Lung (tissue), 12 donors: Measurements from ENCODE around the gene CYLC2. TPM values are rescaled to one million over a fixed set of nuclear protein-coding genes. Genes with fewer than 3 reads are reported as not detected.
A peak's percentile ranks its signal among the peaks of the same experiment; 100 is the strongest.

ENCODE experiments used
- ATAC-seq: fragments of 200-7000 bp; cut with Tn5 transposase; one replicate; pipeline ENCODE4 v1.9.1; 2020; ENCODE audit warnings: moderate number of reproducible peaks; ENCODE audit not compliant: insufficient read depth, low FRiP score
- DNase-seq, 3 donors: peaks; one replicate each; pipeline ENCODE4 v3.0.0-alpha.2; 2013 to 2017
- H3K27ac ChIP-seq, 2 donors: one replicate each; pipeline ENCODE4 v1.5.1; 2013; ENCODE audit warnings: mild to moderate bottlenecking in 2 of 2, moderate library complexity in 2 of 2, control low read depth in 1 of 2, inconsistent platforms in 1 of 2, low read depth in 1 of 2, low read length in 1 of 2
- H3K27me3 ChIP-seq, 3 donors: one replicate each; pipeline ENCODE4 v1.5.1; 2013; ENCODE audit warnings: low read length in 2 of 3; ENCODE audit not compliant: control insufficient read depth in 3 of 3, insufficient read depth in 3 of 3
- H3K36me3 ChIP-seq, 4 donors: one replicate each; pipeline ENCODE4 v1.5.1; 2013; ENCODE audit warnings: low read length in 4 of 4, mild to moderate bottlenecking in 1 of 4, moderate library complexity in 1 of 4; ENCODE audit not compliant: control insufficient read depth in 4 of 4, insufficient read depth in 4 of 4
- H3K4me1 ChIP-seq, 5 donors: one replicate each; pipeline ENCODE4 v1.5.1; 2013; ENCODE audit warnings: low read length in 5 of 5, mild to moderate bottlenecking in 2 of 5, moderate library complexity in 1 of 5; ENCODE audit not compliant: control insufficient read depth in 5 of 5, insufficient read depth in 5 of 5
- H3K4me3 ChIP-seq: one replicate; pipeline ENCODE4 v1.5.1; 2013; ENCODE audit warnings: mild to moderate bottlenecking, control low read depth, moderate library complexity
- H3K9ac ChIP-seq, 2 donors: one replicate each; pipeline ENCODE4 v1.5.1; 2013; ENCODE audit warnings: low read length in 2 of 2, control low read depth in 1 of 2; ENCODE audit not compliant: insufficient read depth in 1 of 2
- H3K9me3 ChIP-seq, 4 donors: one replicate each; pipeline ENCODE4 v1.5.1; 2013; ENCODE audit warnings: low read length in 3 of 4, mild to moderate bottlenecking in 1 of 4, moderate library complexity in 1 of 4; ENCODE audit not compliant: control insufficient read depth in 4 of 4, insufficient read depth in 3 of 4
- CTCF ChIP-seq: IDR thresholded peaks from 2 replicates; pipeline ENCODE4 v1.5.1; 2012; ENCODE audit warnings: mild to moderate bottlenecking; ENCODE audit errors: control extremely low read depth, extremely low read depth
- WGBS, 2 donors: extraction: QIAGEN DNeasy Blood & Tissue Kit; methylation state at CpG; one replicate each; pipeline ENCODE4 v1.1.7; 2013; 5-methylcytosine and 5-hydroxymethylcytosine counted together
- polyA plus RNA-seq, 2 donors: library from polyadenylated mRNA; stranded (reverse); fragments of 200-250 nt; gene quantifications; one replicate each; pipeline ENCODE4 v1.2.1, GENCODE V29; 2013
- total RNA-seq, 2 donors: library from RNA; depleted of rRNA in 1 of 2; stranded (reverse); fragments of >200 nt in 1 of 2; gene quantifications; one replicate each; pipeline ENCODE4 v1.2.1, GENCODE V29; 2014 to 2021
- donor health status: control.
- donor health status: control.
- donor health status: Bipolar disorder and iron deficiency.
- donor health status: healthy.
- donor health status: DM: yes; HTN: yes; CAD: no.

Gene CYLC2
- total and polyA plus RNA-seq, 4 donors: not detected

GRCh38 chr9:102985162-102985895 is 9.8 kb upstream of the CYLC2 start:
- H3K27me3 ChIP-seq: no peaks in the 10 kb centered on the region
- H3K4me1 ChIP-seq: no peaks in the 10 kb centered on the region
- peaks cover 0 to 5% (median 0%) of the 10 kb centered on the region in 4 donors for H3K9me3 ChIP-seq
- DNase-seq: no peak
- no peak for ATAC-seq
- H3K4me3 ChIP-seq: no peak overlapping the region
- H3K9ac ChIP-seq: no peak overlapping the region
- WGBS, 2 donors: 61 to 68% methylated on average over 3 of the region's 3 CpGs
- no peak for TF ChIP-seq CTCF
- H3K27ac ChIP-seq: no peak overlapping the region
- H3K36me3 ChIP-seq: no peaks in the 10 kb centered on the region

GRCh38 chr9:102986425-102986824 is 8.7 kb upstream of the CYLC2 start:
- no peak overlapping the region for H3K9ac ChIP-seq
- H3K4me3 ChIP-seq: no peak overlapping the region
- no peaks in the 10 kb centered on the region for H3K27me3 ChIP-seq
- no peak for ATAC-seq
- DNase-seq: peak in 1 of 3 donors; percentile 2
- no peaks in the 10 kb centered on the region for H3K36me3 ChIP-seq
- peaks cover 0 to 4% (median 0%) of the 10 kb centered on the region in 4 donors for H3K9me3 ChIP-seq
- H3K4me1 ChIP-seq: no peaks in the 10 kb centered on the region
- no peak overlapping the region for H3K27ac ChIP-seq
- TF ChIP-seq CTCF: no peak
- 83 to 84% methylated on average over 1 of the region's 1 CpG for WGBS, 2 donors

GRCh38 chr9:103003689-103004088 is 8.6 kb downstream of the CYLC2 start:
- no peak overlapping the region for H3K9ac ChIP-seq
- H3K4me3 ChIP-seq: no peak overlapping the region
- no peaks in the 10 kb centered on the region for H3K27me3 ChIP-seq
- 86 to 93% methylated on average over 1 of the region's 1 CpG for WGBS, 2 donors
- no peaks in the 10 kb centered on the region for H3K4me1 ChIP-seq
- DNase-seq (no peak), ATAC-seq (no peak)
- H3K27ac ChIP-seq: no peak overlapping the region
- no peaks in the 10 kb centered on the region for H3K36me3 ChIP-seq
- no peaks in the 10 kb centered on the region for H3K9me3 ChIP-seq
- no peak for TF ChIP-seq CTCF

GRCh38 chr9:103014242-103014641 is 19.1 kb downstream of the CYLC2 start:
- H3K27ac ChIP-seq: no peak overlapping the region
- no peaks in the 10 kb centered on the region for H3K36me3 ChIP-seq
- H3K4me1 ChIP-seq: no peaks in the 10 kb centered on the region
- ATAC-seq (no peak), DNase-seq (no peak)
- H3K27me3 ChIP-seq: no peaks in the 10 kb centered on the region
- no peak overlapping the region for H3K4me3 ChIP-seq
- H3K9ac ChIP-seq: no peak overlapping the region
- 90 to 93% methylated on average over 3 of the region's 3 CpGs for WGBS, 2 donors
- TF ChIP-seq CTCF: no peak
- H3K9me3 ChIP-seq: no peaks in the 10 kb centered on the region
